ENCODE data around the gene PRCC.

DNA sequence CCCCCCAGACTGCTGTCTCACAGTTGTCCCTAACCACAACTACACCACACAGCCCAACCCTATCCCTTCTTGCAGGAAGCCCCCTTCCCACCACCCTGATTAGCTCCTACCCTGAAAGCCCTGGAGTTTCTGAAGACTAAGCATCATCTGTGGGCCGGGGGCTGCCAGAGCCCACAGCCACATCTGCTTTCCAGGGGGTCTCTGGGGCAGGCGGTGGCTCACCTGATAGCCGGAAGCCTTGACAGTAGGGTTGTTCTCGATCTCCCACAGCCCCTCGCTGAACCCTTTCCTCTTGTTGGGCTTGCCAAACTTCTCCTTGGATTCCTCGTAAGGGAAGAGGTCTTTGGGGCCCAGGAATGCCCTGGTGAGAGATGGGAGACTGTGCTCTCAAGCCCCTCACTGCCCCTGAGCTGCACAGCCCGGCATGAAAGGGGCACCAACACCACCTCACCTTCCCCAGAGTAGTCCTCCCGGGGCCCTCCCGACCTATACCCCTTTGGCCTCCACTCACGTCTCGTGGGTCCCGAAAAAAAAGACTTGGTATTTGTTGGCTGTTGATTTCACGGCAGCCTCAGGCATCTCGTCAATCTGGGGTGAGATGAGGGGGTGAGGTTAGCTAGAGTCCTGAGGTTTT, 22.4 kb upstream of the PRCC start:
- TF ChIP-seq, protein P1, sequence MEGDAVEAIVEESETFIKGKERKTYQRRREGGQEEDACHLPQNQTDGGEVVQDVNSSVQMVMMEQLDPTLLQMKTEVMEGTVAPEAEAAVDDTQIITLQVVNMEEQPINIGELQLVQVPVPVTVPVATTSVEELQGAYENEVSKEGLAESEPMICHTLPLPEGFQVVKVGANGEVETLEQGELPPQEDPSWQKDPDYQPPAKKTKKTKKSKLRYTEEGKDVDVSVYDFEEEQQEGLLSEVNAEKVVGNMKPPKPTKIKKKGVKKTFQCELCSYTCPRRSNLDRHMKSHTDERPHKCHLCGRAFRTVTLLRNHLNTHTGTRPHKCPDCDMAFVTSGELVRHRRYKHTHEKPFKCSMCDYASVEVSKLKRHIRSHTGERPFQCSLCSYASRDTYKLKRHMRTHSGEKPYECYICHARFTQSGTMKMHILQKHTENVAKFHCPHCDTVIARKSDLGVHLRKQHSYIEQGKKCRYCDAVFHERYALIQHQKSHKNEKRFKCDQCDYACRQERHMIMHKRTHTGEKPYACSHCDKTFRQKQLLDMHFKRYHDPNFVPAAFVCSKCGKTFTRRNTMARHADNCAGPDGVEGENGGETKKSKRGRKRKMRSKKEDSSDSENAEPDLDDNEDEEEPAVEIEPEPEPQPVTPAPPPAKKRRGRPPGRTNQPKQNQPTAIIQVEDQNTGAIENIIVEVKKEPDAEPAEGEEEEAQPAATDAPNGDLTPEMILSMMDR (conservative IDR thresholded peaks at IDR 0.05) = no peak
- TF ChIP-seq ZFX (IDR thresholded peaks at IDR 0.05) = no peak
